K562 (cell line): ENCODE data around the gene MYO10. TPM values are rescaled to one million over a fixed set of nuclear protein-coding genes. Genes with fewer than 3 reads are reported as not detected.

Experiments used
- ATAC-seq: fragments of 200-7000 bp; cut with Tn5 transposase; 3 replicates; pipeline ENCODE4 v1.9.1; 2020; ENCODE audit warnings: moderate library complexity
- BruUV-seq: library from RNA; stranded (reverse); fragments of 400-500 nt; replicated peaks from 2 replicates; lab custom pipeline; 2021; lab: Mats Ljungman, UMichigan
- CTCF ChIA-PET: fragments of 300-600 bp; formaldehyde crosslinking; extraction: SDS; loops from one replicate; lab custom pipeline; 2021; ENCODE audit warnings: low intra/inter-chr PET ratio; lab: Yijun Ruan, JAX
- POLR2A ChIA-PET: fragments of 300-600, 350-650 bp; sonication (Branson Sonifier 250); formaldehyde crosslinking; extraction: SDS; loops from one replicate; lab custom pipeline; 2021; ENCODE audit warnings: antibody characterized with exemption, inconsistent platforms; lab: Yijun Ruan, JAX
- DNase-seq, 4 experiments: peaks; one replicate each; pipeline versions ENCODE4 v3.0.0 to v3.0.0-alpha.2; 2011 to 2018; ENCODE audit warnings: low spot score in 3 of 4, mixed read lengths in 3 of 4; ENCODE audit errors: extremely low read depth in 1 of 4
- FAIRE-seq: peaks from 2 replicates; lab custom pipeline; 2011; peaks lifted over from hg19 to GRCh38; lab: Jason Lieb, UNC
- H2AFZ ChIP-seq: 2 replicates; pipeline ENCODE4 v1.6.0; 2011; ENCODE audit warnings: low read depth, low read length, control low read depth, inconsistent platforms
- H3K27ac ChIP-seq: fragments of 200-600 bp; 3 replicates; pipeline ENCODE4 v1.8.0; 2011; ENCODE audit warnings: low read depth, mild to moderate bottlenecking, control low read depth, inconsistent platforms, low read length, moderate library complexity, mixed read lengths; ENCODE audit errors: extremely low read depth
- H3K27me3 ChIP-seq, 2 experiments: fragments of 300-600 bp in 1 of 2; 2 replicates in 1 of 2; 3 replicates in 1 of 2; pipeline versions ENCODE4 v1.6.0 to v1.8.0; 2011; ENCODE audit warnings: inconsistent platforms in 2 of 2, low read length in 2 of 2, mild to moderate bottlenecking in 1 of 2, mixed read lengths in 1 of 2, moderate library complexity in 1 of 2; ENCODE audit not compliant: control insufficient read depth in 2 of 2, insufficient read depth in 2 of 2
- H3K36me3 ChIP-seq: fragments of 300-600 bp; 3 replicates; pipeline ENCODE4 v1.8.0; 2011; ENCODE audit warnings: mild to moderate bottlenecking, low read length, inconsistent platforms; ENCODE audit not compliant: control insufficient read depth, insufficient read depth
- H3K4me1 ChIP-seq, 2 experiments: fragments of 200-600 bp in 1 of 2; replicated peaks in 1 of 2; 2 replicates in 1 of 2; 3 replicates in 1 of 2; pipeline versions ENCODE4 v1.5.1 to v1.8.0; 2011; ENCODE audit warnings: inconsistent platforms in 2 of 2, low read length in 2 of 2, mild to moderate bottlenecking in 1 of 2, mixed read lengths in 1 of 2, moderate library complexity in 1 of 2; ENCODE audit not compliant: control insufficient read depth in 2 of 2, insufficient read depth in 2 of 2
- H3K4me2 ChIP-seq: 2 replicates; pipeline ENCODE4 v1.6.1; 2011; ENCODE audit warnings: low read length, control low read depth, inconsistent platforms, mixed read lengths; ENCODE audit not compliant: insufficient read depth
- H3K4me3 ChIP-seq: fragments of 200-600 bp; sonication (generic), shearing (Covaris generic); 2 replicates; pipeline ENCODE4 v1.5.1; 2016; ENCODE audit warnings: control low read depth, inconsistent platforms
- H3K79me2 ChIP-seq: fragments of 200-600 bp; 3 replicates; pipeline ENCODE4 v1.8.0; 2011; ENCODE audit warnings: low read length, inconsistent platforms; ENCODE audit not compliant: control insufficient read depth, insufficient read depth
- H3K9ac ChIP-seq, 2 experiments: 2 replicates each; pipeline versions ENCODE4 v1.6.0 to v1.6.1; 2011; ENCODE audit warnings: low read depth in 2 of 2, low read length in 2 of 2, control low read depth in 1 of 2, inconsistent platforms in 1 of 2, mild to moderate bottlenecking in 1 of 2, mixed read lengths in 1 of 2; ENCODE audit not compliant: insufficient read depth in 1 of 2
- H3K9me1 ChIP-seq: one replicate; pipeline ENCODE4 v1.6.0; 2011; ENCODE audit warnings: inconsistent platforms, mild to moderate bottlenecking, low read length, moderate library complexity; ENCODE audit not compliant: control insufficient read depth, insufficient read depth
- H3K9me3 ChIP-seq: replicated peaks from 2 replicates; pipeline ENCODE4 v1.5.1; 2011; ENCODE audit warnings: low read depth, low read length, inconsistent platforms; ENCODE audit not compliant: control insufficient read depth, insufficient read depth
- H4K20me1 ChIP-seq: replicated peaks from 2 replicates; pipeline ENCODE4 v1.6.1; 2011; ENCODE audit warnings: low read length, inconsistent platforms, mixed read lengths; ENCODE audit not compliant: control insufficient read depth, insufficient read depth
- ARHGAP35 ChIP-seq: fragments of 450-650 bp; IDR thresholded peaks from 2 replicates; pipeline ENCODE4 v1.6.1; 2018; ENCODE audit not compliant: partially characterized antibody
- BHLHE40 ChIP-seq: IDR thresholded peaks from 2 replicates; pipeline ENCODE4 v1.6.1; 2011; ENCODE audit warnings: low read length, improper control_type of control experiment
- KDM4B ChIP-seq, 2 experiments: fragments of 450-650 bp in 1 of 2; sonication (generic) in 1 of 2; IDR thresholded peaks; 2 replicates each; pipeline ENCODE4 v1.6.1; 2016 to 2017; ENCODE audit warnings: borderline replicate concordance in 2 of 2, antibody characterized with exemption in 1 of 2, low read depth in 1 of 2, mild to moderate bottlenecking in 1 of 2
- RBBP5 ChIP-seq: fragments of 200-600 bp; sonication (generic); IDR thresholded peaks from 2 replicates; pipeline ENCODE4 v1.6.1; 2012; ENCODE audit warnings: borderline replicate concordance, mild to moderate bottlenecking, low read length, control low read depth, inconsistent platforms; ENCODE audit not compliant: insufficient read depth, poor library complexity, severe bottlenecking
- ZNF77 ChIP-seq: fragments of 250-450 bp; sonication (Bioruptor Pico); IDR thresholded peaks from 2 replicates; pipeline ENCODE4 v1.5.0; 2020
- WGBS: fragments of 100-300 bp; shearing (Covaris generic); methylation state at CpG from one replicate; pipeline ENCODE4 v1.1.6; 2016; ENCODE audit warnings: low coverage, mixed read lengths; ENCODE audit not compliant: insufficient coverage; ENCODE audit errors: missing lambda C conversion rate; 5-methylcytosine and 5-hydroxymethylcytosine counted together
- in situ Hi-C: fragments of 300-500 bp; cut with MboI; formaldehyde crosslinking; loops from 4 replicates; pipeline ENCODE4 v1.15.0; 2018; ENCODE audit warnings: inconsistent platforms, mixed read lengths
- intact Hi-C: fragments of 100-400 bp; cut with micrococcal nuclease; formaldehyde crosslinking; loops from 2 replicates; pipeline ENCODE4 v1.14.2; 2022
- polyA plus RNA-seq, 8 experiments: library from polyadenylated mRNA; depleted of rRNA in 4 of 8; stranded (reverse) in 5 of 8; unstranded in 3 of 8; fragments of >200 nt; fragmentation: Nextera tagmentation in 2 of 8; fragmentation: Illumina TruSeq in 1 of 8; extraction: Ambion mirVana in 2 of 8; extraction: Trizol in 1 of 8; gene quantifications; 2 replicates each; pipeline versions ENCODE4 v1.2.1 to v1.2.3, GENCODE V29; 2011 to 2014; ENCODE audit warnings: inconsistent platforms in 1 of 8, missing spikeins in 1 of 8
- total RNA-seq, 7 experiments: library from RNA; depleted of rRNA in 6 of 7; stranded (reverse); fragments of >200 nt in 6 of 7; fragmentation: Illumina TruSeq in 2 of 7; extraction: Trizol in 2 of 7; gene quantifications; 2 replicates each; pipeline versions ENCODE4 v1.2.1 to v1.2.3, GENCODE V29; 2011 to 2021; ENCODE audit warnings: low replicate concordance in 1 of 7
- TF ChIP-seq, protein P1 (sequence below): fragments of 450-650 bp; IDR thresholded peaks from 2 replicates; pipeline ENCODE4 v1.6.1; 2016; ENCODE audit warnings: borderline replicate concordance

Gene MYO10
- total and polyA plus RNA-seq, 9 of the 15 experiments (the other 6 are each of a cell fraction or from before 2014, with no cell fraction given) = 0.04 to 0.24 TPM; not detected in 7

- in situ Hi-C loops = loop anchor here (25.0 kb wide), 1 partner anchor 666 kb away; the partner anchor contains the start of genes TAF11L10, TAF11L7, TAF11L8 and TAF11L9
- no peak for FAIRE-seq
- Histone ChIP-seq H3K27me3 (peaks cover 0 to 5% of the 10 kb centered on the region in 2 experiments; a peak in 1 of 5 replicates), H4K20me1 (no peaks in the 10 kb centered on the region), H2AFZ (no peak overlapping the region), H3K9me3 (no peaks in the 10 kb centered on the region), H3K4me1 (no peaks in the 10 kb centered on the region)
- CTCF ChIA-PET = no interaction called here
- TF ChIP-seq ZNF77 (CRISPR knock-in tag) (no peak), BHLHE40 (no peak), ARHGAP35 (no peak), RBBP5 (no peak), KDM4B (IDR thresholded peaks at IDR 0.05; ENCODE audit: borderline replicate concordance in 2 of 2, low read depth in 1 of 2) (no peak)
- TF ChIP-seq, protein P1, sequence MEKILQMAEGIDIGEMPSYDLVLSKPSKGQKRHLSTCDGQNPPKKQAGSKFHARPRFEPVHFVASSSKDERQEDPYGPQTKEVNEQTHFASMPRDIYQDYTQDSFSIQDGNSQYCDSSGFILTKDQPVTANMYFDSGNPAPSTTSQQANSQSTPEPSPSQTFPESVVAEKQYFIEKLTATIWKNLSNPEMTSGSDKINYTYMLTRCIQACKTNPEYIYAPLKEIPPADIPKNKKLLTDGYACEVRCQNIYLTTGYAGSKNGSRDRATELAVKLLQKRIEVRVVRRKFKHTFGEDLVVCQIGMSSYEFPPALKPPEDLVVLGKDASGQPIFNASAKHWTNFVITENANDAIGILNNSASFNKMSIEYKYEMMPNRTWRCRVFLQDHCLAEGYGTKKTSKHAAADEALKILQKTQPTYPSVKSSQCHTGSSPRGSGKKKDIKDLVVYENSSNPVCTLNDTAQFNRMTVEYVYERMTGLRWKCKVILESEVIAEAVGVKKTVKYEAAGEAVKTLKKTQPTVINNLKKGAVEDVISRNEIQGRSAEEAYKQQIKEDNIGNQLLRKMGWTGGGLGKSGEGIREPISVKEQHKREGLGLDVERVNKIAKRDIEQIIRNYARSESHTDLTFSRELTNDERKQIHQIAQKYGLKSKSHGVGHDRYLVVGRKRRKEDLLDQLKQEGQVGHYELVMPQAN = no peak
- TF ChIP-seq, all 486 proteins: peak for 0
- no peak for DNase-seq
- POLR2A ChIA-PET = no interaction called here
- Histone ChIP-seq H3K4me3 (no peak overlapping the region), H3K4me2 (no peak overlapping the region), H3K36me3 (no peaks in the 10 kb centered on the region), H3K9ac (no peak overlapping the region), H3K79me2 (no peaks in the 10 kb centered on the region), H3K9me1 (no peaks in the 10 kb centered on the region), H3K27ac (no peak overlapping the region)
- BruUV-seq = no TSS peak
- no peak for ATAC-seq
- intact Hi-C loops = no loop called here
- 0% methylated on average over 4 of the region's 4 CpGs for WGBS
These were observed 14.9 kb downstream of the MYO10 start for GRCh38 chr5:16921211-16921610.
